ENCODE measurements around the gene ABCA10.
"Not testable (repeated sequence)": the region's sequence is repeated elsewhere in the genome, so short reads cannot be mapped to it uniquely, and the experiment has no call there.

The ABCA10 gene, protein sequence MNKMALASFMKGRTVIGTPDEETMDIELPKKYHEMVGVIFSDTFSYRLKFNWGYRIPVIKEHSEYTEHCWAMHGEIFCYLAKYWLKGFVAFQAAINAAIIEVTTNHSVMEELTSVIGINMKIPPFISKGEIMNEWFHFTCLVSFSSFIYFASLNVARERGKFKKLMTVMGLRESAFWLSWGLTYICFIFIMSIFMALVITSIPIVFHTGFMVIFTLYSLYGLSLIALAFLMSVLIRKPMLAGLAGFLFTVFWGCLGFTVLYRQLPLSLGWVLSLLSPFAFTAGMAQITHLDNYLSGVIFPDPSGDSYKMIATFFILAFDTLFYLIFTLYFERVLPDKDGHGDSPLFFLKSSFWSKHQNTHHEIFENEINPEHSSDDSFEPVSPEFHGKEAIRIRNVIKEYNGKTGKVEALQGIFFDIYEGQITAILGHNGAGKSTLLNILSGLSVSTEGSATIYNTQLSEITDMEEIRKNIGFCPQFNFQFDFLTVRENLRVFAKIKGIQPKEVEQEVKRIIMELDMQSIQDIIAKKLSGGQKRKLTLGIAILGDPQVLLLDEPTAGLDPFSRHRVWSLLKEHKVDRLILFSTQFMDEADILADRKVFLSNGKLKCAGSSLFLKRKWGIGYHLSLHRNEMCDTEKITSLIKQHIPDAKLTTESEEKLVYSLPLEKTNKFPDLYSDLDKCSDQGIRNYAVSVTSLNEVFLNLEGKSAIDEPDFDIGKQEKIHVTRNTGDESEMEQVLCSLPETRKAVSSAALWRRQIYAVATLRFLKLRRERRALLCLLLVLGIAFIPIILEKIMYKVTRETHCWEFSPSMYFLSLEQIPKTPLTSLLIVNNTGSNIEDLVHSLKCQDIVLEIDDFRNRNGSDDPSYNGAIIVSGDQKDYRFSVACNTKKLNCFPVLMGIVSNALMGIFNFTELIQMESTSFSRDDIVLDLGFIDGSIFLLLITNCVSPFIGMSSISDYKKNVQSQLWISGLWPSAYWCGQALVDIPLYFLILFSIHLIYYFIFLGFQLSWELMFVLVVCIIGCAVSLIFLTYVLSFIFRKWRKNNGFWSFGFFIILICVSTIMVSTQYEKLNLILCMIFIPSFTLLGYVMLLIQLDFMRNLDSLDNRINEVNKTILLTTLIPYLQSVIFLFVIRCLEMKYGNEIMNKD (N-terminal part only)

DNA sequence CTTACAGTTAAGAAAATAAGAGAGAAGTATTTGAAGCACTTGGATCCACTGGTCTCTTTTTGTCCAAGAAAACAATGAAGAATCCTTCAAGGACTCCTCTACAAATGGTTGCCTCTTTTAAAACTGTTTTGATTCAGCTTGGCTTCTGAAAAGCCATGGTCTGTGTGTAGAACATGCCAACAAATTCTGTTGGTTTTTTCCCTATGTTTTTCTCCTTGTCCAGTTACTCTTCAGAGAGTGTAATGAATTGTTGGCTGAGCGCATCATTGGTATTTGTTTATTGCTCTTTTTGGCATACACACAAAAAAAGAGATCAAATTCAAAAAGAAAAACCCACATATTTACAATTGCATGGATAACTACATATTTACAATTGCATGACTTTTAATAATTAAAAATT, at the start of gene ABCA10:
Gene ABCA10 (minus strand): TSS at position 249 of the 400 bp plus-strand sequence. CDS start 3,466 bp downstream, outside the sequence.
- ATAC-seq, result no peak
- no peaks in the 10 kb centered on the region for H3K27me3 Mint-ChIP-seq
- no peak within 1 kb of the TSS for H3K4me3 Mint-ChIP-seq
- H3K9me3 Mint-ChIP-seq, result peaks cover 21% of the 10 kb centered on the region
- H3K4me1 Mint-ChIP-seq, result peaks cover 25% of the 10 kb centered on the region
- H3K36me3 Mint-ChIP-seq, result peaks cover 11% of the 10 kb centered on the region
- H3K27ac Mint-ChIP-seq, result peak within 1 kb of the TSS; percentile 66

DNA sequence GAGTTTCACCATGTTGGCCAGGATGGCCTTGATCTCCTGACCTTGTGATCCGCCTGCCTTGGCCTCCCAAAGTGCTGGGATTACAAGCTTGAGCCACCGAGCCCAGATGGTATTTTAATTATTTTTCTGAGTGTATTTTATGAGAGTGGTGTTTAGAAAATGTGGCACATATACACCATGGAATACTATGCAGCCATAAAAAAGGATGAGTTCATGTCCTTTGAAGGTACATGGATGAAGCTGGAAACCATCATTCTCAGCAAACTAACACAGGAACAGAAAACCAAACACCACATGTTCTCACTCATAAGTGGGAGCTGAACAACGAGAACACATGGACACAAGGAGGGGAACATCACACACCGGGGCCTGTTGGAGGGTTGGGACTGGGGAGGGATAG, 47.7 kb upstream of the ABCA10 start:
- H3K36me3 Mint-ChIP-seq, result peaks cover 33% of the 10 kb centered on the region
- H3K9me3 Mint-ChIP-seq, ATAC-seq, H3K4me1 Mint-ChIP-seq, H3K27ac Mint-ChIP-seq, H3K4me3 Mint-ChIP-seq, H3K27me3 Mint-ChIP-seq: not testable (repeated sequence)

DNA sequence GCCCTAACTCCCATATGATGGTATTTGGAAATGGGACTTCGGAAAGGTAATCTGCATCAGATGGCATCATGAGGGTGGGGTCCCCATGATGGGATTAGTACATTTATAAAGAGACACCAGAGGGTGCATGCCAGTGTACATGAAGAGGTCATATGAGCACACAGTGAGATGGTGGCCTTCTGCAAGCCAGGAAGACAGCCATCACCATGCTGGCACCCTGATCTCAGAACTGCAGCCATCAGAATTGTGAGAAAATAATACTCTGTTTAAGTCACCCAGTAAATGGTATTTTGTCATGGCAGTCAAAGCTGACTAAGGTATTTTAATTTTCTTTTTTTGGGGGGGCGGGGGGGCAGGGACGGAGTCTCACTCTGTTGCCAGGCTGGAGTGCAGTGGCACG, 47.1 kb upstream of the ABCA10 start:
- Mint-ChIP-seq H3K36me3 (peaks cover 33% of the 10 kb centered on the region), H3K9me3 (peaks cover 2% of the 10 kb centered on the region), H3K4me1 (no peaks in the 10 kb centered on the region), H3K4me3 (no peak overlapping the region), H3K27me3 (no peaks in the 10 kb centered on the region), H3K27ac (no peak overlapping the region)
- no peak for ATAC-seq

DNA sequence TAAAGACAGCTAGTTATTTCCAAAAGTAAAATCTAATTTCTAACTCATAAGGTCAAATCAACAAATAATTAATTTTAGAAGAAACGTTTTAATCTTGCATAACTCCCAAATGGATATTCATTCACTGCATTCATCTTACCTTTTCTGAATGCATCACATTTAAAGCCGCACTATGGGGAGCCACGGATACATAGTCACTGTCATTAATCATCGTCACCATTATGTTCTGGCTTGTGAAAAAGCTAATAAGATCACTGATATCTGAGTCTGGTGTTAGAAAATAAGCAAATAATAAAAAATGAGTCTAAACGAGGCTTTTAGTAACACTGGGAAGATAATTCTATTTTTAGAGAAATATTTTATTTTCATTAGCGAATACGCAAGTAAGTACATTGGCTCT, 42.4 kb upstream of the ABCA10 start:
- Mint-ChIP-seq H3K4me1 (no peaks in the 10 kb centered on the region), H3K9me3 (no peaks in the 10 kb centered on the region), H3K4me3 (no peak overlapping the region), H3K27me3 (no peaks in the 10 kb centered on the region), H3K27ac (no peak overlapping the region), H3K36me3 (peaks cover 27% of the 10 kb centered on the region)
- no peak for ATAC-seq

DNA sequence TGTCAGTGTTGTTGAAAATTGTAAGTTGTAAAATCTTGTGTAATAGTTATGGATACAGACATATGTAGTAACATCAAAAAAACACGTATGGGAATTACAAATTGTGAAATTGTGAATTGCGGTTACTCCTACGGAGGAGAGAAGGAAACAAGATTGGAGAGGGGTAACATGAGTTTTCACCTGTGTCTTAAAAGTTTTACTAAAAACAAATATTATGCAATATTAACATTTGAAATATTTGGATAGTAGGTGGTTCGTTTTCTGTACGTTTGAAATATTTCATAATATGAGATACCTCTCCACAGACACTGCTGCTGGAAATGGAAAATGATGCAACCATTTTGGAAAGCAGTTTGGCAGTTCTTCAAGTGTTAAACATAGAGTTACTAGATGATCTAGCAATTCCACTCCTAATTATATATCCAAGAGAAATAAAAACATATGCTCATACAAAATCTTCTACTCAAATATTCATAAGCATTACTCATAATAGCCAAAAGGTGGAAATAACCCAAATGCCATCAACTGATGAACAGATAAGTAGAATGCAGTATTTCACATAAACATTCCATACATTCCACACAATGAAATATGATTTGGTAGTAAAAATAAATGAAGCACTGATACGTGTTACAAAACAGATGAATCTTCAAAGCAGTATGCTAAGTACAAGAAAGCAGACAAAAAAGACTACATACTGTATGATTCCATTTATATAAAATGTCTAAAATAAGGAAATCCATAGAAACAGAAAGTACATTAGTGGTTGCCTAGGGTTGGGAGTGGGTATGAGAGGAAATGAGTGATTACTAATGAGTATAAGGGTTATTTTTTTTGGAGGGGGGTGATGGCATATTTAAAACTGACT, 40.7 kb upstream of the ABCA10 start:
- H3K4me1 Mint-ChIP-seq, result no peaks in the 10 kb centered on the region
- H3K36me3 Mint-ChIP-seq, result peaks cover 26% of the 10 kb centered on the region
- no peaks in the 10 kb centered on the region for H3K9me3 Mint-ChIP-seq
- H3K4me3 Mint-ChIP-seq, result no peak overlapping the region
- ATAC-seq, result no peak
- H3K27me3 Mint-ChIP-seq, result no peaks in the 10 kb centered on the region
- no peak overlapping the region for H3K27ac Mint-ChIP-seq

DNA sequence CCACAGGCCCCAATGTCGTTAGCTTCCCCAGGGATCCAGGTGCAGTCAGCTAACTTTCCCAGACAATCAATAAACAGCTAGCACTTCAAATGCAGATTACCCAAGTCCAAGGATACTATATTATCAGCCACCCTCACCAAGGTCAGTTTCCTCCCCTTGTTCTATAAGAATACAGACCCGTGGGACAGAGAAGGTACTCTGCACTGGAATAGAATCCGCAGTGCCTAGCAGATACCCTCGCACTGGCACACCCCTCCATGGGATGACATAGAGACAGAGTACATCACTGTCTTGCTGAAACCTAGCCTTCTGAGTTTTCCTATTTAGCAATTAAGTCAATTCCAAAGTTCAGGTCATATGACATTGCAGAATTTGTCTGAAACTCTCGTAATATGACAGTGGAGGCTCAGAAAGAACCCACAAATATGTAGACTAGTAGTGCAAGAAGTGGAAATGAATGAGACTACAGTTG, 40.0 kb upstream of the ABCA10 start:
- Mint-ChIP-seq H3K27me3 (no peaks in the 10 kb centered on the region), H3K4me3 (no peak overlapping the region), H3K36me3 (peaks cover 28% of the 10 kb centered on the region), H3K4me1 (no peaks in the 10 kb centered on the region), H3K27ac (no peak overlapping the region), H3K9me3 (peaks cover 2% of the 10 kb centered on the region)
- ATAC-seq, result no peak

DNA sequence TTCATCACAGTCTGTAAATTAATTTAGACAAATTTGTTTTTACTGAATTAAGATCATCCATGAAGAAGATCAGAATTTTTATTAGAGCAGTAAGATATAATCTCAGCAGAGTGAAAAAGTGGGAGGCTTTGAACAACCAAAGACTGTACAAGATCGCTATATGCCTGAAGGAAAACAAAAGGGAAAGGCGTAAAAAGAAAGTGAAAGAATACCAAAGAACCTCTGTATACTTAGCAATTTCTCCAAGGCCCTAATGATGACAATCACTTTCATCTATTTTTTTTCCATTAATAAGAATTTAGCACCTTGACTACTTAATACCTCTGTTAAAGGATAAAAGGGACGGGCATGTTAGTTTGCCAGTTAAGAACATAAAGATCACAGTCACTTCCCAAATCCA, 38.6 kb upstream of the ABCA10 start:
- H3K9me3 Mint-ChIP-seq, result peaks cover 2% of the 10 kb centered on the region
- no peak overlapping the region for H3K27ac Mint-ChIP-seq
- no peak overlapping the region for H3K4me3 Mint-ChIP-seq
- no peak for ATAC-seq
- H3K4me1 Mint-ChIP-seq, result no peaks in the 10 kb centered on the region
- H3K36me3 Mint-ChIP-seq, result peaks cover 29% of the 10 kb centered on the region
- H3K27me3 Mint-ChIP-seq, result no peaks in the 10 kb centered on the region

DNA sequence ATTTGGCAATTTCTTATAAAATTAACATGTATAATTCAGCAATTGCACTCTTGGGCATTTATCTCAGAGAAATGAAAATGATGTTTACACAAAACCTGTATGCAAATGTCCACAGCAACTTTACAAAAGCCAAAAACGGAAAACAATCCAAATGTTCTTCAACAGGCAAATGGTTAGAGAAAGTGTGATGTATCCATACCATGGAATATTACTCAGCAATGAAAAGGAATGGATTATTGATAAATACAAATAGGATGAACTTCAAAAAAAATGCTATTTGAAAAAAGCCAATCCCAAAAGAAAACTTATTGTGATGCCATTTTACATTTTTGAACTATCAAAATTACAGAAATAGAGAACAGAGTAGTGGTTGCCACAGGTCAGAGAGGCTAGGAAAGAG, 37.2 kb upstream of the ABCA10 start:
- Mint-ChIP-seq H3K4me3 (no peak overlapping the region), H3K4me1 (no peaks in the 10 kb centered on the region), H3K27me3 (no peaks in the 10 kb centered on the region), H3K9me3 (peaks cover 2% of the 10 kb centered on the region), H3K36me3 (peaks cover 29% of the 10 kb centered on the region), H3K27ac (no peak overlapping the region)
- ATAC-seq, result no peak

DNA sequence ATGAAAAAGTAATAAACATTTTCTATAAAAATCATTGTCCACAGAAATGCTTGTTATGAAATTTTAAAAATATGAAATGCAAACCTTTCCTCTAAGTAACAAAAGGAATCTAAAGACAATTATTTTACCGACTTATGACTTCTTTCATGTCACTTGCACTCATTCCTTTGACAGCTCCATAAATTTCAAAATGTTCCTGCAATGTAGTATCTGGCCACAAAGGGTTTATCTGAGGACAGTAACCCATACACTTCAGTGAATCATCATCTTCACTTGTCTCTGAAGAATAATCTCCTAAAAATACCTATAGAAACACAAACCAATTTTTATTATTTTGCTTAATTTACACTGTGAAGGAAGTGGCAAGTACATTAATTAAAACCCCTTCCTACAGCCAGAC, 25.6 kb upstream of the ABCA10 start:
- H3K36me3 Mint-ChIP-seq, result peaks cover 25% of the 10 kb centered on the region
- H3K27ac Mint-ChIP-seq, result no peak overlapping the region
- no peak for ATAC-seq
- H3K27me3 Mint-ChIP-seq, result no peaks in the 10 kb centered on the region
- H3K4me3 Mint-ChIP-seq, result no peak overlapping the region
- no peaks in the 10 kb centered on the region for H3K4me1 Mint-ChIP-seq
- no peaks in the 10 kb centered on the region for H3K9me3 Mint-ChIP-seq

DNA sequence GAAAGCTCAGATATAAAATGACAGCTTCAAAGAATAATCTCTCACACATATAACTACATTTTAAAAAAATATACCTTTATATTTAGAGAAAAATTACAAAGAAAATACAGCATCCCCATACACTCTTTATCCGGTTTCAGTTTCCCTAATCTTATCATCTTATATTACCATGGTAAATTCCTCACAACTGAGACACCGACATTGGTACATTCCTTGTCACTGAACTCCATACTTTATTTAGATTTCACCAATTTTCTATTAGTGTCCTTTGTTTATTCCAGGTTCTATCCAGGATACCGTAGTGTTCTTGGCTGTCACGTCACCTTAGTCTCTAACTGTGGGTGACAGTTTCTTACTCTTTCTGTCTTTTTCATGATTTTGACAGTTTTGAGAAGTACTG, 22.0 kb upstream of the ABCA10 start:
- no peaks in the 10 kb centered on the region for H3K9me3 Mint-ChIP-seq
- H3K36me3 Mint-ChIP-seq, result peaks cover 22% of the 10 kb centered on the region
- ATAC-seq, result no peak
- no peak overlapping the region for H3K4me3 Mint-ChIP-seq
- no peaks in the 10 kb centered on the region for H3K27me3 Mint-ChIP-seq
- no peak overlapping the region for H3K27ac Mint-ChIP-seq
- H3K4me1 Mint-ChIP-seq, result no peaks in the 10 kb centered on the region

DNA sequence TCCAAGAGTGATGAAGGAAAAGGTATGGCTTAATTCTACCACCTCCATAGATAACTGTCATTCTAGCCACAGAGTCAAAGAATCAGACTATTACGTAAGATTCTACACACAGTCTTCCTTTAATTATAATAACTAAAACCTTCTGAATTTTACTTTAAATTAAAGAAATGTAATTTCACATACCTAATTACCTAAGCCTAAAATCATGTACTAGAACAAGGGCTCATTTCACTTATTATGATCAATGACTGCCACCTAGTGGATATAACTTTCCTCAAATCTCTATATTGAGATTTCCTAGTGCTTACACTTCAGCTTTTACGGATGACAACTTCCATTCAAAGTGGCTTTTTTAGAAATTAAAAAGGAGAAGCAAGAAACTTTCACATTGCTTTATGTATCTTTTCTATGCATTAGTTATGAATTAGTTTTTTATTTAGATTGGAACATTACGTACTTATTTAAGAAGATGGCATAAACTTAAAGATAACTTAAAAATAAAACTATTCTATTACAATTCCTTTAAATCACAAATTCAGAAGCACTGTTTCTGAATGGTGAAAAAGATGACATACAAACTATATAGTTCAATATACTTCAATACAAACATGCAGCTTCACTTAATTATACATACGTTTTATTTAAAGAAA, 18.2 kb upstream of the ABCA10 start:
- H3K9me3 Mint-ChIP-seq, result no peaks in the 10 kb centered on the region
- peaks cover 6% of the 10 kb centered on the region for H3K36me3 Mint-ChIP-seq
- H3K4me1 Mint-ChIP-seq, result no peaks in the 10 kb centered on the region
- no peaks in the 10 kb centered on the region for H3K27me3 Mint-ChIP-seq
- no peak for ATAC-seq
- no peak overlapping the region for H3K27ac Mint-ChIP-seq
- H3K4me3 Mint-ChIP-seq, result no peak overlapping the region

DNA sequence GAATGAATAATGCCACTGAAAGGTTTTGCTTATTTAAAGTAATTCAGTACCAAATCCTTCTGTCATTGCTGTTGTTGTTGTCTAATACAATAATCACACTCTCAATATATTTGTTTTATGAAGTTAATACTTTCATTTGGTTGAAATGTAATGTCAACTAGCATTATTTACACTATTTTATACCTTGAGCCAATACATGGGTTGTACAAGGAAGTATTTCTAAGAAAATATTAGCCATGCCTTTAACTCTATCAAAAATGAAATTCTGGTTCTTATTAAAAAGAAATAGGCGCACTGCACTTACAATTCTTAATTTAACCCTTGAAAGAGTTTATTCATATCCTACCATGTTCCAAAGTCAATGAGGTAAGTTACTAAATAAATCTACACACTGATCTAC, 17.6 kb upstream of the ABCA10 start:
- ATAC-seq, result no peak
- H3K36me3 Mint-ChIP-seq, result peaks cover 9% of the 10 kb centered on the region
- H3K9me3 Mint-ChIP-seq, result no peaks in the 10 kb centered on the region
- H3K27ac Mint-ChIP-seq, result no peak overlapping the region
- no peaks in the 10 kb centered on the region for H3K4me1 Mint-ChIP-seq
- H3K4me3 Mint-ChIP-seq, result no peak overlapping the region
- H3K27me3 Mint-ChIP-seq, result no peaks in the 10 kb centered on the region

DNA sequence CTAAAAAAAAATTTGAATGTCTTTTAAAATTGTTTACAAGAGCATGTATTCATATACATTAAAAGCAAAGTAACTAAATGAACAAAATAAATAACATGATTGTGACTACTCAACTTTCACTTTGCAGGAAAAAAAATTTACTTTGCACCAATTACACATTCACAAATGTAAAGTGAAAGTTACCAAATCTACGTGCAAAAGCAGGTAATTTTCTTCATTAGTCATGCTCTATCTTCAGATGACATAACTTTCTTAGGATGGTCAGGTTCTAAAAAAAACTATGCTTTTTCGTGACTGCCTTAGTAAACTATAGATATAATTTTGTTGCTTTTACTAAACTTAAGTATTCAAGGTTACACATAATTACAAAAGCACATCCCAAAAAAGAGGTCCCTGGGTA, 17.0 kb upstream of the ABCA10 start:
- no peaks in the 10 kb centered on the region for H3K27me3 Mint-ChIP-seq
- H3K27ac Mint-ChIP-seq, result no peak overlapping the region
- peaks cover 15% of the 10 kb centered on the region for H3K36me3 Mint-ChIP-seq
- H3K4me1 Mint-ChIP-seq, result no peaks in the 10 kb centered on the region
- H3K4me3 Mint-ChIP-seq, result no peak overlapping the region
- H3K9me3 Mint-ChIP-seq, result no peaks in the 10 kb centered on the region
- no peak for ATAC-seq

Measured in stimulated activated memory B cell treated with anti-CD40 and anti-IgM and Interleukin-4, amounts not matched to agents 10 μg/mL and 1 μg/mL and 100 μg/mL, for 72 hours (primary cell).